CD4-positive, alpha-beta T cell (primary cell): ENCODE measurements around the gene AQP4. TPM values are rescaled to one million over a fixed set of nuclear protein-coding genes. Genes with fewer than 3 reads are reported as not detected.

Experiments
- ATAC-seq: fragments of 200-7000 bp; cut with Tn5 transposase; one replicate; pipeline ENCODE4 v1.10.0; 2022; ENCODE audit warnings: mild to moderate bottlenecking; ENCODE audit not compliant: poor library complexity
- CTCF ChIA-PET: fragments of 350-600 bp; sonication (Branson Sonifier 250); formaldehyde crosslinking; loops from one replicate; lab custom pipeline; 2021; ENCODE audit warnings: antibody characterized with exemption, inconsistent platforms; lab: Charles Lee
- POLR2A ChIA-PET: fragments of 350-600 bp; sonication (Branson Sonifier 250); formaldehyde crosslinking; loops from one replicate; lab custom pipeline; 2021; ENCODE audit warnings: antibody characterized with exemption, inconsistent platforms; lab: Charles Lee
- DNase-seq, 14 experiments: peaks; one replicate each; pipeline ENCODE4 v3.0.0-alpha.2; 2013 to 2020; ENCODE audit warnings: mixed read lengths in 2 of 14
- H3K27ac ChIP-seq, 2 donors: one replicate each; pipeline versions ENCODE4 v1.5.1 to v1.7.0; 2013; ENCODE audit warnings: low read length in 2 of 2, low read depth in 1 of 2, mild to moderate bottlenecking in 1 of 2
- H3K27me3 ChIP-seq, 2 experiments: 1 replicate in 1 of 2; 2 replicates in 1 of 2; pipeline versions ENCODE4 v1.6.1 to v1.7.0; 2013; ENCODE audit warnings: low read length in 2 of 2, control low read depth in 1 of 2, mild to moderate bottlenecking in 1 of 2, moderate library complexity in 1 of 2; ENCODE audit not compliant: insufficient read depth in 2 of 2, control insufficient read depth in 1 of 2
- H3K36me3 ChIP-seq: one replicate; pipeline ENCODE4 v1.6.1; 2013; ENCODE audit warnings: low read length, control low read depth; ENCODE audit not compliant: insufficient read depth
- H3K4me1 ChIP-seq: one replicate; pipeline ENCODE4 v1.6.1; 2013; ENCODE audit warnings: low read length, control low read depth; ENCODE audit not compliant: insufficient read depth
- H3K4me3 ChIP-seq: one replicate; pipeline ENCODE4 v1.5.1; 2013; ENCODE audit warnings: mild to moderate bottlenecking, low read length, moderate library complexity
- H3K9me3 ChIP-seq, 2 experiments: 1 replicate in 1 of 2; 2 replicates in 1 of 2; pipeline versions ENCODE4 v1.6.1 to v1.7.0; 2013; ENCODE audit warnings: low read length in 2 of 2, mild to moderate bottlenecking in 2 of 2, control low read depth in 1 of 2, moderate library complexity in 1 of 2; ENCODE audit not compliant: control insufficient read depth in 1 of 2, insufficient read depth in 1 of 2
- H3K27ac Mint-ChIP-seq: one replicate; pipeline ENCODE4 v1.8.0; 2020; ENCODE audit warnings: mixed read lengths
- H3K27me3 Mint-ChIP-seq: one replicate; pipeline ENCODE4 v1.8.0; 2021; ENCODE audit warnings: mixed read lengths
- H3K36me3 Mint-ChIP-seq: one replicate; pipeline ENCODE4 v1.8.0; 2021; ENCODE audit warnings: low read depth, mixed read lengths
- H3K4me1 Mint-ChIP-seq: one replicate; pipeline ENCODE4 v1.8.0; 2021; ENCODE audit warnings: low read depth, mixed read lengths
- H3K4me3 Mint-ChIP-seq: one replicate; pipeline ENCODE4 v1.8.0; 2020; ENCODE audit warnings: mild to moderate bottlenecking, mixed read lengths
- H3K9me3 Mint-ChIP-seq: one replicate; pipeline ENCODE4 v1.8.0; 2020; ENCODE audit warnings: mixed read lengths
- intact Hi-C, 2 experiments: fragments of 100-400 bp; cut with DNase I in 1 of 2; cut with micrococcal nuclease in 1 of 2; formaldehyde crosslinking; loops; one replicate each; pipeline versions ENCODE4 v1.15.1 to v1.9.0; 2023 to 2025; cut with DNase I, micrococcal nuclease
- total RNA-seq, 174 experiments: library from RNA in 2 of 174; stranded (reverse) in 2 of 174; gene quantifications; one replicate each; pipeline ENCODE4 v1.2.3 and lab custom pipeline; 2021 to 2026
- TF ChIP-seq, protein P1 (sequence below): fragments of 200-600 bp; IDR thresholded peaks from one replicate; pipeline ENCODE4 v1.8.0; 2022; ENCODE audit warnings: antibody characterized with exemption, mild to moderate bottlenecking

Gene AQP4
- total RNA-seq, 2 experiments from 2014 or later = not detected

DNA sequence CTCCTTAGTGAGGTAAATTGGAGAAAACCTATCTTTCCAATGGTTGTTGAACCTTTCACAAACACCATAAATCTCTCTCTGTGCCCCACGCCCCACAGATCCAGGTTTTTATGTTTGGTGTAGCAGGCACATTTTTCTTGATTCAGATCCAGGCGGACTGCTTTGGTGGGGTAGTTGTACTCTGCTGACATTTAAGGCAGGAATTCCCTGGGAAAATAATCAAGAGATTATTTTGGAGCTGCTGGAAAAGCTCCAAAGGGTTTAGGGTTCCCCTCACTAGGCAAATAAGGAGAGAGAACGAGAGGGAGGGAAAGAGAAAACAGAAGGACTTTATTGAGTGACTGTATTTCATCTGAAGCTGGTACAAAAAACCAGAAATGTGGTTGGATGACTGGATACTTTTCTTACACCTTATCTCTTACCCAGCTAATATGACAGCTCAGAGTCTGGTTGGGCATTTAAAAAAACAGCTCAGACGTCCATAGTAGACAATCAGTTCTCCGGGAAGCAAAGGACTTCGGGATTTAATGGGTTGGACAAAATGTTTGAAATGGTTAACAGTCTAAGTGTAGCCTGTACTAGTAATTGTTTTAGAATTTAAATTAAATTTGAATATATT lies 3.6 kb upstream of the AQP4 start:
- ATAC-seq (no peak), DNase-seq (no peak)
- no peaks in the 10 kb centered on the region for H3K9me3 Mint-ChIP-seq
- no peaks in the 10 kb centered on the region for H3K4me1 ChIP-seq
- POLR2A ChIA-PET = no interaction called here
- TF ChIP-seq, protein P1, sequence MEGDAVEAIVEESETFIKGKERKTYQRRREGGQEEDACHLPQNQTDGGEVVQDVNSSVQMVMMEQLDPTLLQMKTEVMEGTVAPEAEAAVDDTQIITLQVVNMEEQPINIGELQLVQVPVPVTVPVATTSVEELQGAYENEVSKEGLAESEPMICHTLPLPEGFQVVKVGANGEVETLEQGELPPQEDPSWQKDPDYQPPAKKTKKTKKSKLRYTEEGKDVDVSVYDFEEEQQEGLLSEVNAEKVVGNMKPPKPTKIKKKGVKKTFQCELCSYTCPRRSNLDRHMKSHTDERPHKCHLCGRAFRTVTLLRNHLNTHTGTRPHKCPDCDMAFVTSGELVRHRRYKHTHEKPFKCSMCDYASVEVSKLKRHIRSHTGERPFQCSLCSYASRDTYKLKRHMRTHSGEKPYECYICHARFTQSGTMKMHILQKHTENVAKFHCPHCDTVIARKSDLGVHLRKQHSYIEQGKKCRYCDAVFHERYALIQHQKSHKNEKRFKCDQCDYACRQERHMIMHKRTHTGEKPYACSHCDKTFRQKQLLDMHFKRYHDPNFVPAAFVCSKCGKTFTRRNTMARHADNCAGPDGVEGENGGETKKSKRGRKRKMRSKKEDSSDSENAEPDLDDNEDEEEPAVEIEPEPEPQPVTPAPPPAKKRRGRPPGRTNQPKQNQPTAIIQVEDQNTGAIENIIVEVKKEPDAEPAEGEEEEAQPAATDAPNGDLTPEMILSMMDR = no peak
- CTCF ChIA-PET = no interaction called here
- peaks cover 14% of the 10 kb centered on the region for H3K27me3 Mint-ChIP-seq
- H3K4me3 Mint-ChIP-seq = no peak overlapping the region
- H3K9me3 ChIP-seq = peaks cover 0 to 7% of the 10 kb centered on the region in 2 experiments
- no peaks in the 10 kb centered on the region for H3K36me3 ChIP-seq
- peaks cover 0 to 6% of the 10 kb centered on the region in 2 experiments for H3K27me3 ChIP-seq
- H3K36me3 Mint-ChIP-seq = no peaks in the 10 kb centered on the region
- H3K4me3 ChIP-seq = no peak overlapping the region
- no peak overlapping the region for H3K27ac ChIP-seq
- H3K4me1 Mint-ChIP-seq = no peaks in the 10 kb centered on the region
- no peak overlapping the region for H3K27ac Mint-ChIP-seq
- intact Hi-C loops = no loop called here

DNA sequence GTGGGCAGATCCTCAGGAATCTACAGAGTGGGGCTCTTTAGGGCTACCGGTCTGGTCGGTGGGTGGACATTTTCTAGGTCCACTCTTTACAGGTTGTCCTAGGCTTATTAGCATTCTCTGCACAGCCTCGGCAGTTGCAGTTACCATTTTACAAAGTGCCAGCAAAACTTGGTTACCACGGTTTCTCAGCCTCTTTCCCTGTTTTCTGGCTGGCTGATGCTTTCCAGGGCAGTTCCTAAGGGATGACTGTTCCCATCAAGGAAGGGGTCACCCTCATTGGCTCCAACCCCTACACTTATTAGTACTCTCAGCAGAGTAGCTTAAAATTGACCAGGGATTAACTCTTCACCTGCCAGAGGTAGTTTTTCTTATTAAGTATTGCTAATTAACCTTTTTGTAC lies 2.0 kb upstream of the AQP4 start:
- H3K4me1 Mint-ChIP-seq = no peaks in the 10 kb centered on the region
- CTCF ChIA-PET = no interaction called here
- H3K4me3 Mint-ChIP-seq = no peak overlapping the region
- H3K27ac Mint-ChIP-seq = no peak overlapping the region
- no peak for DNase-seq
- no peaks in the 10 kb centered on the region for H3K4me1 ChIP-seq
- peaks cover 10% of the 10 kb centered on the region in 2 experiments for H3K27me3 ChIP-seq
- no peaks in the 10 kb centered on the region for H3K9me3 Mint-ChIP-seq
- H3K36me3 ChIP-seq = no peaks in the 10 kb centered on the region
- POLR2A ChIA-PET = no interaction called here
- intact Hi-C loops = no loop called here
- H3K27me3 Mint-ChIP-seq = peaks cover 21% of the 10 kb centered on the region
- no peak overlapping the region for H3K4me3 ChIP-seq
- peaks cover 0 to 15% of the 10 kb centered on the region in 2 experiments for H3K9me3 ChIP-seq
- no peaks in the 10 kb centered on the region for H3K36me3 Mint-ChIP-seq
- ATAC-seq = no peak
- TF ChIP-seq, protein P1 = no peak
- H3K27ac ChIP-seq = no peak overlapping the region

DNA sequence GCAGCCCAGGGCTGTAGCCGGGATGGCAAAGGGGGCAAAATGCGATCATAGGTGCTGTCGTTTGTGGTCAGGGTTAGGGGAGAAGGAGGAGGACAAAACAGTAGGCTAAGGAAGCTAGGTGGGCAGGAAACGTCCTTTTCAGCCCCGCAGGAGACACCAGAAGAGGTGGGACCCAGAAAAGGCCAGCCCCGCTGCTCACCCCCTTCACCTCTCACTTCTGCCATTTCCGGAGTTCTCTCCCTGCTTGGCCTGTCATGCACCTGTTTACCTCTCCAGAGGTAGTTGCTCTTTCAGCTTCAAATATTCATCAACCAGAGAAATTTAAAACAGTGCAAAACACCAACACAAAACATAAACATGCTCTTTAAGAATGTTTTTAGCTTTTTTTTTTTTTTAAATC lies 849 bp downstream of the AQP4 start:
- Mint-ChIP-seq H3K9me3 (no peaks in the 10 kb centered on the region), H3K36me3 (no peaks in the 10 kb centered on the region), H3K27me3 (peaks cover 40% of the 10 kb centered on the region), H3K27ac (no peak overlapping the region), H3K4me1 (no peaks in the 10 kb centered on the region), H3K4me3 (no peak overlapping the region)
- H3K36me3 ChIP-seq = no peaks in the 10 kb centered on the region
- ChIA-PET CTCF (no interaction called here), POLR2A (no interaction called here)
- H3K4me1 ChIP-seq = no peaks in the 10 kb centered on the region
- ATAC-seq (no peak), DNase-seq (no peak)
- H3K27ac ChIP-seq = no peak overlapping the region
- no peak overlapping the region for H3K4me3 ChIP-seq
- TF ChIP-seq, protein P1 = no peak
- peaks cover 0 to 18% of the 10 kb centered on the region in 2 experiments for H3K9me3 ChIP-seq
- peaks cover 10% of the 10 kb centered on the region in 2 experiments for H3K27me3 ChIP-seq
- intact Hi-C loops = no loop called here
